ENCODE results near the gene DAGLA. TPM values are rescaled to one million over a fixed set of nuclear protein-coding genes. Genes with fewer than 3 reads are reported as not detected.

Gene DAGLA
- total and polyA plus RNA-seq, 2 of the 13 experiments (the other 11 are each of a cell fraction or from before 2014, with no cell fraction given) = 2.6 to 3.9 TPM

DNA sequence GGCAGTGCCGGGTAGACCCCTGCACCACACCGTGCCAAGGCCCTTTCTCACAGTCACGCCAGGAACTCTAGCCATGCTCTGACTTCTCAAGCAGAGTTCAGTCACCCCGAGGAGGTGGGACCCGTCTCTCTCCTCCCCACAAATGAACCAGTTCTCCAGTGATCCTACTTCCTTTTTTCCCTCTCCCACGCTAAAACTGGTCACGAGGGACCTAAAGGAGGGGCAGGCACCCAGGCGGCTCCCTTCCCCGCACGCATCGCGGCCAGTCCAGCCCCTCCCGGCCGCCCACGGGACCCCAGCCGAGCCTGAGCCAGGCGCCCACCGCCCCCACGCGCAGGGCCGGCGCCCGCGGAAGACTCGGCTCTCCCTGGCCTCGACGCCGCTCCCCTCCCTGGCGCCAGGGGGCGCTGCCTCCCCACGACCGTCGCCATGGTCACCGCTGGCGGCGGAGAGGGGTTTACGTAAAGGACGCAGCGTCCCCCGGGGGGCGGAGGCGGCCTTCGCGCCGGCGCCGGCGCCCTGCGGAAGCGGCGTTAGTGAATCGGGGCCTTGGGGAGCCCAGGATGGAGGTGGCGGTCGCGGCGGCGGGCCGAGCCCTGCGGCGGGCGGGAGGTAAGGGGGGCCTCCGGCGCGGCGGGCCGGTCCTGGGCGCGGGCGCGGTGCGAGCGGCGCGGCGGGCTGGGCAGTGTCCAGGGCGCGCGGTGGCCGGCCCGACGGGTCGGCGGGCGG is at the start of gene DAGLA (continued):
- TF ChIP-seq FOSL2 (CRISPR knock-in tag; IDR thresholded peaks at IDR 0.05) (0 out of 2 replicates have a peak, but pooled peaks have one; percentile 9), ZNF674 (CRISPR knock-in tag; IDR thresholded peaks at IDR 0.05; ENCODE audit: low read depth) (no peak), ZNF451 (CRISPR knock-in tag; IDR thresholded peaks at IDR 0.05) (0 out of 2 replicates have a peak, but pooled peaks have one; percentile 39), U2AF2 (IDR thresholded peaks at IDR 0.05; ENCODE audit: low read depth, low read length) (peak; percentile 100), CHCHD3 (CRISPR knock-in tag; IDR thresholded peaks at IDR 0.05) (no peak), ARHGAP35 (CRISPR knock-in tag; IDR thresholded peaks at IDR 0.05; ENCODE audit: borderline replicate concordance) (no peak), TEAD3 (CRISPR knock-in tag; optimal IDR thresholded peaks at IDR 0.05; ENCODE audit: borderline replicate concordance) (no peak), CBX1 (IDR thresholded peaks at IDR 0.05; ENCODE audit: low read depth) (peak; percentile 12), NFATC3 (CRISPR knock-in tag; IDR thresholded peaks at IDR 0.05) (no peak), GTF3A (CRISPR knock-in tag; conservative IDR thresholded peaks at IDR 0.05) (no peak), RFX3 (CRISPR knock-in tag; IDR thresholded peaks at IDR 0.05) (peak; percentile 93), ZSCAN20 (CRISPR knock-in tag; IDR thresholded peaks at IDR 0.05; ENCODE audit: borderline replicate concordance) (no peak), ZSCAN22 (CRISPR knock-in tag; IDR thresholded peaks at IDR 0.05) (no peak), GTF2F1 (IDR thresholded peaks at IDR 0.05; ENCODE audit: low read length) (no peak), ZNF724P (CRISPR knock-in tag; IDR thresholded peaks at IDR 0.05; ENCODE audit: borderline replicate concordance) (no peak), ZNF629 (CRISPR knock-in tag; conservative IDR thresholded peaks at IDR 0.05) (no peak), MIXL1 (CRISPR knock-in tag; IDR thresholded peaks at IDR 0.05) (no peak), SALL2 (CRISPR knock-in tag; IDR thresholded peaks at IDR 0.05) (peak; percentile 73; the same call in 1 of the 2 replicates), ZNF672 (CRISPR knock-in tag; IDR thresholded peaks at IDR 0.05) (no peak), ZSCAN31 (CRISPR knock-in tag; IDR thresholded peaks at IDR 0.05; ENCODE audit: low read depth) (no peak), ZSCAN12 (CRISPR knock-in tag; IDR thresholded peaks at IDR 0.05) (no peak), ZFX (CRISPR knock-in tag; IDR thresholded peaks at IDR 0.05; ENCODE audit: low read depth) (peak; percentile 59)
- TF ChIP-seq, protein P1, sequence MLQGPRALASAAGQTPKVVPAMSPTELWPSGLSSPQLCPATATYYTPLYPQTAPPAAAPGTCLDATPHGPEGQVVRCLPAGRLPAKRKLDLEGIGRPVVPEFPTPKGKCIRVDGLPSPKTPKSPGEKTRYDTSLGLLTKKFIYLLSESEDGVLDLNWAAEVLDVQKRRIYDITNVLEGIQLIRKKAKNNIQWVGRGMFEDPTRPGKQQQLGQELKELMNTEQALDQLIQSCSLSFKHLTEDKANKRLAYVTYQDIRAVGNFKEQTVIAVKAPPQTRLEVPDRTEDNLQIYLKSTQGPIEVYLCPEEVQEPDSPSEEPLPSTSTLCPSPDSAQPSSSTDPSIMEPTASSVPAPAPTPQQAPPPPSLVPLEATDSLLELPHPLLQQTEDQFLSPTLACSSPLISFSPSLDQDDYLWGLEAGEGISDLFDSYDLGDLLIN (CRISPR knock-in tag; IDR thresholded peaks at IDR 0.05; ENCODE audit: borderline replicate concordance) = no peak
- TF ChIP-seq, protein P2, sequence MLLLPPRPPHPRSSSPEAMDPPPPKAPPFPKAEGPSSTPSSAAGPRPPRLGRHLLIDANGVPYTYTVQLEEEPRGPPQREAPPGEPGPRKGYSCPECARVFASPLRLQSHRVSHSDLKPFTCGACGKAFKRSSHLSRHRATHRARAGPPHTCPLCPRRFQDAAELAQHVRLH (CRISPR knock-in tag; IDR thresholded peaks at IDR 0.05; ENCODE audit: borderline replicate concordance, low read depth) = no peak
- TF ChIP-seq, protein P3, sequence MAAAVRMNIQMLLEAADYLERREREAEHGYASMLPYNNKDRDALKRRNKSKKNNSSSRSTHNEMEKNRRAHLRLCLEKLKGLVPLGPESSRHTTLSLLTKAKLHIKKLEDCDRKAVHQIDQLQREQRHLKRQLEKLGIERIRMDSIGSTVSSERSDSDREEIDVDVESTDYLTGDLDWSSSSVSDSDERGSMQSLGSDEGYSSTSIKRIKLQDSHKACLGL (CRISPR knock-in tag; IDR thresholded peaks at IDR 0.05) = no peak
- TF ChIP-seq, protein P4, sequence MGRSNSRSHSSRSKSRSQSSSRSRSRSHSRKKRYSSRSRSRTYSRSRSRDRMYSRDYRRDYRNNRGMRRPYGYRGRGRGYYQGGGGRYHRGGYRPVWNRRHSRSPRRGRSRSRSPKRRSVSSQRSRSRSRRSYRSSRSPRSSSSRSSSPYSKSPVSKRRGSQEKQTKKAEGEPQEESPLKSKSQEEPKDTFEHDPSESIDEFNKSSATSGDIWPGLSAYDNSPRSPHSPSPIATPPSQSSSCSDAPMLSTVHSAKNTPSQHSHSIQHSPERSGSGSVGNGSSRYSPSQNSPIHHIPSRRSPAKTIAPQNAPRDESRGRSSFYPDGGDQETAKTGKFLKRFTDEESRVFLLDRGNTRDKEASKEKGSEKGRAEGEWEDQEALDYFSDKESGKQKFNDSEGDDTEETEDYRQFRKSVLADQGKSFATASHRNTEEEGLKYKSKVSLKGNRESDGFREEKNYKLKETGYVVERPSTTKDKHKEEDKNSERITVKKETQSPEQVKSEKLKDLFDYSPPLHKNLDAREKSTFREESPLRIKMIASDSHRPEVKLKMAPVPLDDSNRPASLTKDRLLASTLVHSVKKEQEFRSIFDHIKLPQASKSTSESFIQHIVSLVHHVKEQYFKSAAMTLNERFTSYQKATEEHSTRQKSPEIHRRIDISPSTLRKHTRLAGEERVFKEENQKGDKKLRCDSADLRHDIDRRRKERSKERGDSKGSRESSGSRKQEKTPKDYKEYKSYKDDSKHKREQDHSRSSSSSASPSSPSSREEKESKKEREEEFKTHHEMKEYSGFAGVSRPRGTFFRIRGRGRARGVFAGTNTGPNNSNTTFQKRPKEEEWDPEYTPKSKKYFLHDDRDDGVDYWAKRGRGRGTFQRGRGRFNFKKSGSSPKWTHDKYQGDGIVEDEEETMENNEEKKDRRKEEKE (IDR thresholded peaks at IDR 0.05) = no peak
